BJ (cell line): ENCODE measurements around the gene SPR. TPM values are rescaled to one million over a fixed set of nuclear protein-coding genes. Genes with fewer than 3 reads are reported as not detected.
"Not testable (repeated sequence)": the region's sequence is repeated elsewhere in the genome, so short reads cannot be mapped to it uniquely, and the experiment has no call there.

Experiments
- CTCF ChIA-PET: fragments of 350-600 bp; formaldehyde crosslinking; extraction: SDS; loops from one replicate; lab custom pipeline; 2021; ENCODE audit warnings: antibody characterized with exemption, inconsistent platforms; lab: Yijun Ruan, JAX
- POLR2A ChIA-PET: fragments of 300-600 bp; sonication (Branson Sonifier 250); formaldehyde crosslinking; extraction: SDS; loops from one replicate; lab custom pipeline; 2021; ENCODE audit warnings: antibody characterized with exemption; lab: Charles Lee
- DNase-seq: peaks from one replicate; pipeline ENCODE4 v3.0.0-alpha.2; 2011; ENCODE audit warnings: low read depth
- H3K27me3 ChIP-seq: 2 replicates; pipeline ENCODE4 v1.6.0; 2011; ENCODE audit warnings: low read length; ENCODE audit not compliant: control insufficient read depth, insufficient read depth
- H3K36me3 ChIP-seq: 2 replicates; pipeline ENCODE4 v1.5.1; 2011; ENCODE audit warnings: low read length; ENCODE audit not compliant: control insufficient read depth, insufficient read depth
- H3K4me3 ChIP-seq: 2 replicates; pipeline ENCODE4 v1.5.1; 2011; ENCODE audit warnings: low read depth, mild to moderate bottlenecking, control low read depth, low read length
- CTCF ChIP-seq: IDR thresholded peaks from 2 replicates; pipeline ENCODE4 v1.5.1; 2011; ENCODE audit warnings: low read depth, mild to moderate bottlenecking, control low read depth, inconsistent platforms, low read length, moderate library complexity; ENCODE audit not compliant: insufficient read depth
- polyA plus RNA-seq: library from polyadenylated mRNA; depleted of rRNA; stranded (reverse); fragments of >200 nt; gene quantifications from 2 replicates; pipeline ENCODE4 v1.2.3, GENCODE V29; 2011

SPR gene
- polyA plus RNA-seq, 1 experiment = 22.9 TPM

GRCh38 chr2:72897785-72898584 lies 10.8 kb downstream of the SPR start:
- no peaks in the 10 kb centered on the region for H3K36me3 ChIP-seq
- CTCF ChIA-PET = interaction anchor here (0.7 to 2.4 kb wide), 6 partner anchors 10 to 279 kb away, joined by 3 to 11 read pairs (median 4); partner anchors contain the start of gene SPR
- H3K27me3 ChIP-seq = peaks cover 24% of the 10 kb centered on the region
- H3K4me3 ChIP-seq = no peak overlapping the region
- POLR2A ChIA-PET = no interaction called here
- DNase-seq = no peak
- no peak for TF ChIP-seq CTCF

- ChIA-PET CTCF (interaction anchor here (0.7 to 2.4 kb wide), 6 partner anchors 11 to 279 kb away, joined by 3 to 11 read pairs (median 4); partner anchors contain the start of gene SPR), POLR2A (no interaction called here)
- DNase-seq = no peak
- H3K27me3 ChIP-seq = peaks cover 27% of the 10 kb centered on the region
- H3K36me3 ChIP-seq = no peaks in the 10 kb centered on the region
- no peak overlapping the region for H3K4me3 ChIP-seq
- no peak for TF ChIP-seq CTCF
Observed at GRCh38 chr2:72898585-72898906, 11.3 kb downstream of the SPR start.

GRCh38 chr2:72900191-72900825 lies 13.1 kb downstream of the SPR start:
- DNase-seq = no peak
- POLR2A ChIA-PET = no interaction called here
- H3K4me3 ChIP-seq = no peak overlapping the region
- H3K27me3 ChIP-seq = peaks cover 27% of the 10 kb centered on the region
- H3K36me3 ChIP-seq = no peaks in the 10 kb centered on the region
- CTCF ChIA-PET = interaction anchor here (1.1 to 1.2 kb wide), 2 partner anchors 13 to 277 kb away, joined by 4 to 5 read pairs; partner anchors contain the start of gene SPR
- no peak for TF ChIP-seq CTCF

- Histone ChIP-seq H3K36me3 (no peaks in the 10 kb centered on the region), H3K27me3 (peaks cover 26% of the 10 kb centered on the region), H3K4me3 (no peak overlapping the region)
- TF ChIP-seq CTCF = no peak
- POLR2A ChIA-PET = no interaction called here
- DNase-seq = no peak
- CTCF ChIA-PET = interaction anchor here (1.2 to 3.6 kb wide), 3 partner anchors 8 to 72 kb away, joined by 4 to 29 read pairs (median 4); partner anchors contain the start of gene SPR
Observed at GRCh38 chr2:72901426-72901825, 14.2 kb downstream of the SPR start.

- CTCF ChIA-PET = interaction anchor here (2.5 kb wide), 1 partner anchor 14 kb away, joined by 17 read pairs; no protein-coding TSS in a partner anchor
- POLR2A ChIA-PET = not testable (repeated sequence)
Observed at GRCh38 chr2:72907369-72907768, 20.2 kb downstream of the SPR start.

More at GRCh38 chr2:72907369-72907768, 20.2 kb downstream of the SPR start:
- not testable (repeated sequence) for H3K36me3 ChIP-seq, H3K4me3 ChIP-seq, DNase-seq
- peaks cover 22% of the 10 kb centered on the region for H3K27me3 ChIP-seq
